GM10266 (cell line): ENCODE data around the gene DUSP7.

ENCODE experiments used
- DNase-seq: peaks from one replicate; pipeline ENCODE4 v3.0.0; 2012; ENCODE audit errors: extremely low spot score
- TF ChIP-seq, protein P1 (sequence below): IDR thresholded peaks from 2 replicates; pipeline ENCODE4 v1.5.1; 2012; ENCODE audit warnings: mild to moderate bottlenecking, low read depth; ENCODE audit not compliant: control insufficient read depth, insufficient read depth; ENCODE audit errors: missing control alignments

Gene DUSP7

DNA sequence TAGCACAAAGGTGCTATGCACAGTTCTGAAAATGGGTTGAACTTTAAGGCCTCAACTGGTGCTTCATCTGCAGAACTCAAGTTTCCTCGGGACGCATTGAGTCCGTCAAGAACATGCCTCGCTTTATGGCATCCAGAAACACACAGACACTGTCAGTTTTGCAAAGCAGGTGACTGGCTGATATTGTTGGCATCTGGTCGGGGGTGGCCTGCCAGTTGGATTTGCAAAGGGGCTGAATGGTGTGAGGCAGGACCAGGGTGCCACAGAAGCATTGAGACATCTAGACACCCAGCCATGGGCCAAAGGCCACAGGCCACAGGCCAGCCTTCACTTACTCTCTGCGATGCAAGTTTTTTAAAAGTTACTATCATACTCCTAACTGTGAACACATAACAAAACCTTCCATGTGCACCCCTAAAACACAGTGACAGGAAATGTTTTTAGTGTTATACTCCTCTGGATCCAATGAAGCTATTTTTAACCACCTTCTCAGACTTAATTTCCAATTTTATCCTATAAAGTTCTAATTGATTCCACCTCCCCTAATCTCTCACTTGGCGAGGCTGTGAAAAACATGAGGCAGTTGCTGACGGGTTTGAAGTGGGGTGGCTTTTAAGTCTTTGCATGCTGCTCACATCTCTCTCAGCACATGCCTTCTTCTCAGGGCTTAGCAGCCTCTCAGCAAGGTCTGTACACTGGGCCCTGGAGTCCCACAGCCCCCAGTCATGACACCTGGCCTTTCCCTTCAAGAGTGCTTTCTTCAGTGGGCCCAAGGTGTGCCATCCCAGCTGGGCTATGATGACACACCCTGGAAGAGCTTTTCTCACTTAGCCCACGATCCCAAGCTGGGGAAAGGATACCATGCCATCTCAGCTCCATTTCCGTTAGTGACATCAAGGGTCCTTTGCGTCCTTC is 38.5 kb upstream of the DUSP7 start:
- TF ChIP-seq, protein P1, sequence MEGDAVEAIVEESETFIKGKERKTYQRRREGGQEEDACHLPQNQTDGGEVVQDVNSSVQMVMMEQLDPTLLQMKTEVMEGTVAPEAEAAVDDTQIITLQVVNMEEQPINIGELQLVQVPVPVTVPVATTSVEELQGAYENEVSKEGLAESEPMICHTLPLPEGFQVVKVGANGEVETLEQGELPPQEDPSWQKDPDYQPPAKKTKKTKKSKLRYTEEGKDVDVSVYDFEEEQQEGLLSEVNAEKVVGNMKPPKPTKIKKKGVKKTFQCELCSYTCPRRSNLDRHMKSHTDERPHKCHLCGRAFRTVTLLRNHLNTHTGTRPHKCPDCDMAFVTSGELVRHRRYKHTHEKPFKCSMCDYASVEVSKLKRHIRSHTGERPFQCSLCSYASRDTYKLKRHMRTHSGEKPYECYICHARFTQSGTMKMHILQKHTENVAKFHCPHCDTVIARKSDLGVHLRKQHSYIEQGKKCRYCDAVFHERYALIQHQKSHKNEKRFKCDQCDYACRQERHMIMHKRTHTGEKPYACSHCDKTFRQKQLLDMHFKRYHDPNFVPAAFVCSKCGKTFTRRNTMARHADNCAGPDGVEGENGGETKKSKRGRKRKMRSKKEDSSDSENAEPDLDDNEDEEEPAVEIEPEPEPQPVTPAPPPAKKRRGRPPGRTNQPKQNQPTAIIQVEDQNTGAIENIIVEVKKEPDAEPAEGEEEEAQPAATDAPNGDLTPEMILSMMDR = no peak
- no peak for DNase-seq

DNA sequence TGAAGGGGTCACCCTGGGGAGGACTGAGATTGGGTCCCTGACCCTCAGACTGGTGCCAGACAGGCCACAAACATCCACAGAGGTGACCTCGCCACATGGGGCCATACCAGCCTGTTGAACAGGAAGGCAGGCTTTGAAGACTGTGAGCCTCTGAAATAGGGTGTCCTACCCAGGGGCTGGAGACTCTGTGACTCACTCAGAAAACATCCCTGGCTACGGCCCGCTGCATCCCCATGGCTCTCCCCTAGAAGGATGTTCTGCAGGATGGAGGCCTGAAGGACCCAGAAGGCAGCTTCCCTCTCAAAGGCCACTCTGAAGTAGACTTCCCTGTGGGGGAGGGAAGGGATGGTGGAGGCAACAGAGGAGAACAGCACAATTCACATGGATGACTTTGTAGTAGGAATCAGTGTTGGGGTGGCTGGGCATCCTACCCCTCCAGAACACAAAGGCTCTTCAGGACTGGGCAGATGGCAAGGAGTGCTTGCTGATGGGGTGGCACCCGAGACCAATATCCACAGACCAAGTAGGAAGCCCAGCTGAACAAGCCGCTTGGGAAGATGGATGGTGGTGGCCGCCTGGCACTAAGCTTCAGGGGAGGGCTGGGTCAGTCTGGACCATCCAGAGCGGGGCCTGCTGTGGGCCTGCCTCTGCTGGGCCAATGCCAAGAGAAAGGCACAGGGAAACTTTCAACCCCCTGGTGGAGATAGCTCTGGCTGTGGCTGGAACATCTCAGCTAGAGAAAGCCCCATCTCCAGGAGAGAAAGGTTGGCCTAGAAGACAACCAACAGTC is 37.6 kb upstream of the DUSP7 start:
- DNase-seq = no peak
- TF ChIP-seq, protein P1 = no peak

DNA sequence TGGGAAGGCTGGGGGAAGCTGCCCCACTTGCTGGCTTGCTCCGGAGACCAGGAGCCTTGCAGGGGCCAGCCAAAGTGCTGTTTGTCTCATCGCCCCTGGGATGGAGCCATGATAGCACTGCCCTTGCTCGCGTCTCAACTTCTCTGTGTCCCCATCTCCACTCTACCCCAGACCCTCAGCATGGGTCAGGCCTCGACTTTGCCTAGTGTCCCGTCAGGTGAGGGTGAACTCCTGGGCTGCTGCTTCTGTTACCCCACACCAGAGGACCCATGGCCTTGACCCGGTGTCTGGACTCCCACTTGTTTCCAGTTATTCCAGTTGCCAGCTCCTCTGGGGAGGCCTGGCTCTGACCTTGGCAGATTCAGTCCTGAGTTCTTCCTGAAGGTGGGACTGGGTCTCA is 36.5 kb upstream of the DUSP7 start:
- TF ChIP-seq, protein P1 = no peak
- DNase-seq = no peak

DNA sequence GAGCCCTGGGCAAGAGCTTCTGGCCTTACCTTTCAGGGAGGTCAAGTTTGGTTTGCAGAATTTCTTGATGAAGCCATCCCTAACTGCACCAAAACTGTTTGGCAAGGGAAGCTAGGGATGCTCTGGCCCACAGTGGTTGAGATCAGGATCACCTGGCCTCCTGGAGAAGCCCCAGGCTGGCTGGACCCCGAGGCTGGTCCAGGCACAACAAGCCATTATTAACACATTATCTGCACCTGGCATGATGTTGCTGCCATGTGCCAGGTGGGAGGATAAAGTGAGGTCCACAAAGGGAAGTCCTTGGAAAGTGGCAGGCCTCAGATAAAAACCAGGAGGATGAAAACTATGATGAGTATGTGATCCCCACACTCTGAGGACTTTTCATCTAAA is 35.9 kb upstream of the DUSP7 start:
- TF ChIP-seq, protein P1 = no peak
- DNase-seq = no peak

DNA sequence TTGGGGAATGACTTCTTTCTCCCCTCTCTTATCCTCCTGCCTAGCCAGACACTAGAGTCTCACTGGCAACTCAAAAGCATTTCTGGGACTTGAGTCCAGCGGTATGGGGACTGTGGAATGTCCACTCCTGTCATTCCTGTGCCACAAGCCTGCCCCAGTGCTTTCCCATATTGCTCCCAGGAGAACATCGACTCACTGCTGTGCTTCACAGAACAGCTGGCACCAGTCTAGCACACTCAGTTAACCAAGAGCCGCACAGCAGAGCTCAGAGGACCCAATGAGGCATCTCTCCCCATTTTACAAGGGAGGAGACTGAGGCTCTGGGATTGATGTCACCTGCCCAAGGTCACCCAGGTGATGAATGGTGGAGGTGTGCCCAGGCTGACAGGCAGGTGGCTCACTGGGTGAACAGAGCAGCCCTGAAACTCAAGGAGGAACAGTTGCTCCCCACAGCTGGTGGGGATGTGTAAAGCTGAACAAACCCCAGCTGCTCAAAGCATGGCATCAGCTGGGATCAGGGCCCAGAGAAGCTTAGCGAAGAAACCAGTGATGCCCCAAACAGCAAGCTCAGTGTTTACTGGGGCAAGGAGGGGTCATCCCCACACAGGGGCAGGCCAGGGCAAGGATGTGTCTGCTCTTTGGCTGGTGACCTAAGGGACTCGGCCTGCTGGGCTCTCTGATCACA is 35.4 kb upstream of the DUSP7 start:
- DNase-seq = no peak
- TF ChIP-seq, protein P1 = no peak

DNA sequence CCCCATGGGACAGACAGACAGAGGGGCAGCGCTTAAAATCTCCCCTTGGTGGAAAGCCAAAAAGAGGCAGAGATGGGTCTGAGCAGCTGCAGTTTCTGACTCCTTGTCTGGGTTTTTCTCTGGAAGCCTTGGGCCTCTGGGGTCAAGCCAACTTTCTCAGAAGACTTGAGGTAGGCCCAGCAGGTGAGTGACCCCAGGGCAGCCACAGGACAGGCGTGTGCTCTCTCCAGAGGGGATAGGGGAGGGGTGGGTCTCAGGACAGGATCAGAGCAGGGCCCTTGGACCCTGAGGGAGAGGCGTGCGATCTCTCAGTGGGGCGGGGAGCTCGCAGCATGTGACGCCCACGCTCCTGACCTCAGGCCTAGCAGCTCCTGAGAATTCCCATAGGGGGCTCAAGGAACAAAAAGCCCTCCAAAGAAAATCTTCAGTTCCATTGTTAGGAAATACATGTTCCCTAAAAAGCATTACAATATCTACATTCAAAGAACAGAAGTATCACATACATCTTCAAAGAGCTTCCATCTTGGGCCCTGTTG is 34.6 kb upstream of the DUSP7 start:
- no peak for DNase-seq
- TF ChIP-seq, protein P1 = no peak
